GM19467 (cell line): Measurements from ENCODE around the gene SRGAP3.

ENCODE experiments used
- ATAC-seq: cut with Tn5 transposase; IDR thresholded peaks from one replicate; pipeline ENCODE4 v1.9.1; 2021; ENCODE audit warnings: mild to moderate bottlenecking, moderate library complexity; ENCODE audit not compliant: unreplicated experiment

SRGAP3 gene

DNA sequence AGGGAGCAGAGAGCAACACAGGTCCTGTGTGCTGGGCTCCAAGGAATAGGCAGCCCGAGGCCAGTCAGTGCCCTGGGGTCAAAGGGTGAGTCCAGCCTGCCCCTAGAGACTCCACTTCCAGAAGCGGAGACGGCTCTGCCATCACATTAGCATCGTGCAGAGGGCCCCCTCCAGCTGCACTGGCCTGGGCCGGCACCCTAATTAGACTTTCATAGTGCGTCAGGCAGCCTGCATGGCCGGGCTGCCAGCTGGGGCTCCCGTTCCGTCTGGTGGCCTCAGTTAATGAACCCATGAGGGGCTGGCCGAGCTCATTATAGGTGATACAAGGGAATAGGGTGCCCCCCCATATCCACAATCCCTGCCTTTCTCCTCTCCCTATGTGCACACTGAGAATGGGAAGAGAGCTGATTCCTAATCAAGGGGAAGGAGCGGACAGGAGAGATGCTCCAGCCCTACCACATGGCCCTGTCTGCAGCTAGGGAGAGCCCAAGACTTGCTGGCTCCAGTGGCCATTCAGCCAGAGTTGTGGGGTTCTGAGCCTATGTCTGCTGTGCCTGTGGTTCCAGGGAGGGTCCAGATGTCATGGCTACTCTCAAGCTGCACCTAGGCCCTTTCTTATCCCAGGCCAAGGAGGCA lies 128.0 kb downstream of the SRGAP3 start:
- no peak for ATAC-seq

DNA sequence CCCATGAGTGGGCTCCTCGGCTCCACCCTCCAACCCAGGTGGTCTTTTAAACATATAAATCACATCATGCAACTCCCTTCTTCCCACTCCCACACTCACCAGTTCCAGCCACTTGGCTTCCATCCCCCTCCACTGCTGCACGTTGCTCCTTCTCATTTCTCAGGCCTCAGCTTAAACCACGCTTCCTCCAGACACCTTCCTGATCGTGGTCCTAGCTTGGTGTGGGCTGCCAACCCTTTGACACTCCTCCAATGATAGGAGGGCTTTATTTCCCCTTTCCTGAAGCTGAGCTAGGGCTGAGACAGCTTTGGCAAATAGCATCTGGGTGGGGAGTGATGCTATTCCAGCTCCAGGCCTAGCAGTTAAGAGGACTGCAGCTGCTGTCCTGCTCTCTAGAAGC lies 130.1 kb downstream of the SRGAP3 start:
- ATAC-seq = no peak

DNA sequence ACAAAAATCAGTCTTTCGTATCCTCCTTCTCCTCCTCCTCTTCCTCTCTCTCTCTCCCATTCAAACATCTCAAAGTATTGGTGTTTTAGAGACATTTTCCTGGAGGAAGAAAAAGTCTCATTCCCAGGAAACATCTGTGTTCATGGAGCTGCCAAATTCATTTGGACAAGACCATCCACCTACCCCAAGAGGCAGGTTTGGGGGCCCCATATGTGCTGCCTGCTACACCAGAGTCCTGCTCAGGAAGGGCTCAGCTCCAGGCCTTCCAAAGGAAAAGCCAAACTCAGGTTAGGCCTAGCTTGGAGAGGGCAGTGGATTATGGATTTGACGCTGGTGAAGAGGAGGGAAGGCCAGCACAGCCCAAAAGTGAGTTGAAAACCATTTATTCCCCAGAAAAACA lies 131.2 kb downstream of the SRGAP3 start:
- no peak for ATAC-seq

DNA sequence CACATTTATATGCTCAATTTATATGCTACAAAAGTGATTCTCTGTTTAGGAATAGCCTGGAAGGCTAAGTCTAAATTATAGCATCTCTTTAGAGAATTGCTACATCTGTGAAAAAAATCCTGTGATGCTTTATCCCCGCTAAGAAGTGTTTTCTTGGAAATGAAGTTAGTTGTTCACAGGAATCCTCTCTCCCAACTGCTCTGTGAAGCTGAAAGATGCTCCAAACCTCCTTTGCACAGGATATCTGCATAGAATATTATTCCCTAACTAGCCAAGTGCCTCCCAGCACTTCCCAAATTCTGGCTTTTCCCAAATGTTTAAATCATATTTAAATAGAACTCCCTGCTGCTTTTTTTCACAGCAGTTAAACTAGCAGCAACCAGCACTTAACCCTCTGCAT lies 132.2 kb downstream of the SRGAP3 start:
- ATAC-seq = no peak

DNA sequence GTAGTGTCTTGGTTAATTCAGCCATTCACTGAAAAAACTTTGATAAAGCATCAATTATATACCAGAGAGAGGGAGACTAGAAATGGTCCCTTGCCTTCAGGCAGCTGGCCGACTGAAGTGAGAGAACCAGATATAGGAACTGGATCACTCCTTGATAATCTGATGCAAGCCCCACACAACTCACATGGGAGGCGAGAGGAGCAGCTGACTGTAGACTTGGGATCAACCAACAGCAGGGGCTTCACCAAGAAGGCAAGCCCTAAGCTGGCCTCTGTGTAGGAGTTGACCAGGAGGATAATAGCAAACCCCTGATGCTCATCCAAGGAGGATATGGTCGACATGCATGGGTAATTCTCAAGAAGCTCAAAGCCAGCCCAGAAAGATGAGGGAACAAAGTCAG lies 133.1 kb downstream of the SRGAP3 start:
- ATAC-seq = no peak

DNA sequence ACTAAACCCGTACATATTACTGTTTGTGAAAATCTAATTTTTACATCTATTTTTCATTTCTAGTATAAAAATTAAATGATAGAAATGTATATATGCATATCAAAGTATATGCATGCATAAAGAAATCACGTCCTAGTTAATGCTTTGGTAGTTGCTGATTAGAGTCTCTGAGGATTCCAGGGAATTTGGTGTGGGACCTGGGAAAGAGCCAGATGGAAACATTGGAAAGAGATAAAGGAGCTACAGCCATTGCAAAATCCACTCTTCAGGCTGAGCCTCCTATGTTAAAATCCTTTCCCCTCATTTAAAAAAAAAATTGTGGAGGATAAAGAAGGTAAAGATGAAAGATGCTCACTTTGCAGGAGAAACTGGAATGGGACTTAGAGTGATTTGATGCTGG lies 134.1 kb downstream of the SRGAP3 start:
- ATAC-seq = no peak

DNA sequence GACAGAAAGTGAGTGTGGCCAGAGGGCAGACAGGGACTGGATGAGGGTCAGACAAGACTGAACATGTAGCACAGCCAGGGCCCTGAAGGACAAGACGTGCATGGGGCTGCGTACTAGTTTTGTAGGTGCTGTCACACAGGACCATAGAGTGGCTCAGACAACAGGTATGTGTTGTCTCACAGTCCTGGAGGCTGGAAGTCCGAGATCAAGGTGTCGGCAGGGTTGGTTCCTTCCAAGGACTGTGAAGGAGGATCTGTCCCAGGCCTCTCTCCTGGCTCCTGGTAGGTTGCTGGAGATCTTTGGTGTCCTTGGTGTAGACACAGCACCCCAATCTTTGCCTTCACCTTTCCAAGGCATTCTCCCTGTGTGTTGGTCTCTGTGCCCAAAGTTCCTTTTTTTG lies 136.4 kb downstream of the SRGAP3 start:
- ATAC-seq = no peak

DNA sequence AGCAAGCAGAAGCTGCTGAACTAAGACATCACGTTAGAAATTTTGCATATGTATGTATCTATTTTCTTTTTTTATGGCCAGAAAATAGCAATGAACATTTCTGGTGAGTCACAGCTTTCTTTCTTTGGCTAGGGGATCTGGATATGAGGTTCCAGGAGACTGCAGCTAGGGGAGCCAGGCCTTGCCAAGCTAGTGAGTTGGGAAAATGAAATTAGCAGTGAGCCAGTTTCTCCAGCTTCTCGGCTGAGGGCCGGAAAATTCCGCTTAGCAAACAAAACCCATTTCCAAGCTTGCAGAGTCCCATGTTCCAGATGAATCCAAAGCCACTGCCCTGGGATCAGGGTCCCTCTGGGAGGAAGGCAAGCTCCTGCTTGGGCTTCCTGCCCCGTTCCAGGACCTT lies 137.6 kb downstream of the SRGAP3 start:
- no peak for ATAC-seq

DNA sequence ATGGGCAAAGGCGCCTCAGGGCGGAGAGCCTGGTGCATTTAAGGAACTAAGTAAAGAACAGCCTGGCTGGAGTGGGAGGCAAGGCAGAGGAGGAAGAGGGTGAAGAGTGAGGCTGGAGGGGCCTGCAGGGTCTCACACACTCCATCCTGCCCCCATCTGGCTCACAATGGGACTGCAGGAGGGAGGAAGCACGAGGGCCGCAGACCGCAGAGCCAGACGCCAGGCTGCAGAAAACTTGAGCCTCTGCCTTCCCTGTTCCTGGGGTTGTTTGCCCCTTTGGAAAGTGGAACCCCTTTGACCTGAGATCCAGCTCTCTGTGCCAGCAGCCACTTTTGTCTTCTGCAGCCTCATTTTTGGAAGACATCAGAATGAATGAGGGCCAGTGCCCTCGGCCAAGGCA lies 138.0 kb downstream of the SRGAP3 start:
- ATAC-seq = no peak

DNA sequence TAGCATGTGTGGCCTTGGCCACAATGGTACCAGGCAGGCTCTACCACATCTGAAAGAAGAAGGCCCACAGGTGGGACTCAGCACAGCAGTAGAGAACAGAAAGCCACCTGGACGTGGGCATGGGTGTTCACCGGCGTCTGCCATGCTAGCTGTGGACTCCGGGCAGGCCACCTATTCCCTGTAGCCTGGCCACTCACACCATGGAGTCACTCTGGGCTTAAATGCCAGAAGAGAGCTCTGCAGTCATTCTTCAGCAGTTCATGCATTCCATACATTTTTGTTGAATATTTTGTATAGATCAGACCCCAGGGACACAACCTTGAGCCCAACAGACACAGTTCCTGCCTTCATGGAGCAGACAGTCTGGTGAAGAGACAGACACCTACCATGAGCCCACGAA lies 138.6 kb downstream of the SRGAP3 start:
- no peak for ATAC-seq

DNA sequence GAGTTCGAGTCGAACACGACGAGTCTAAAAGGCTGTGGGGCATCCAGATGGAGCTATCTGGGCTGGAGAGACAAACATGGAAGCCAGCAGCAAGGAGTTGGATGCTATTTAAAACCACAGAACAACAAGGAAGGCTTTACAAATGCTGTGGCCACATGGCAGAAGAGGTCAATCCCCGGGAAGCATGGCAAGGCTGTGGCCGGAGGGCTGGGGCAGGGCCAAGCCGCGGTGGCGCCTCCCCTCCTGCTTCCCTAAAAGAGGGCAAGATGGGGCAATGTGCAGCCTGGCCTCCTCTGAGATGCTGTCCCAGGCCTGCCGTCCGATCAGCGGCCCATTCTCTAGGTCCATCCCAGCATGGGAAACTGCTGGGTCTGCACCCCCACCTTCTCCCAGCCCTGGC lies 139.1 kb downstream of the SRGAP3 start:
- ATAC-seq = no peak

DNA sequence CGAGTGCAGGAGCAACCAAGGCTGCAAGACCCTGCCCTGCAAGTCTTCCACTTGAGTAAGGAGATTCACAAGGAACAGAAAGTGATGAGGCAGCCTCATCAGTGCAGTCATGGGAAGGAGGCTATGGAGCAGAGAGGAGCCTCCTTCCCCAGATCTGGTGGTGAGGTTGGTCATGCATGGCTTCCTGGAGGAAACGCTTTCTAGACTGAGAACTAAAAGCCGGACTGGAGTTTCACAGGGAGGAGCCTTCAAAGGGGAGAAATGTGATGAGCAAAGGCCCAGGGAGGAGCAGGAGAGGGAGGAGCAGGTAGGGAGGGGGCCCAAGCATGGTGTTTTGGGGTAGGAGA lies 139.9 kb downstream of the SRGAP3 start:
- no peak for ATAC-seq

DNA sequence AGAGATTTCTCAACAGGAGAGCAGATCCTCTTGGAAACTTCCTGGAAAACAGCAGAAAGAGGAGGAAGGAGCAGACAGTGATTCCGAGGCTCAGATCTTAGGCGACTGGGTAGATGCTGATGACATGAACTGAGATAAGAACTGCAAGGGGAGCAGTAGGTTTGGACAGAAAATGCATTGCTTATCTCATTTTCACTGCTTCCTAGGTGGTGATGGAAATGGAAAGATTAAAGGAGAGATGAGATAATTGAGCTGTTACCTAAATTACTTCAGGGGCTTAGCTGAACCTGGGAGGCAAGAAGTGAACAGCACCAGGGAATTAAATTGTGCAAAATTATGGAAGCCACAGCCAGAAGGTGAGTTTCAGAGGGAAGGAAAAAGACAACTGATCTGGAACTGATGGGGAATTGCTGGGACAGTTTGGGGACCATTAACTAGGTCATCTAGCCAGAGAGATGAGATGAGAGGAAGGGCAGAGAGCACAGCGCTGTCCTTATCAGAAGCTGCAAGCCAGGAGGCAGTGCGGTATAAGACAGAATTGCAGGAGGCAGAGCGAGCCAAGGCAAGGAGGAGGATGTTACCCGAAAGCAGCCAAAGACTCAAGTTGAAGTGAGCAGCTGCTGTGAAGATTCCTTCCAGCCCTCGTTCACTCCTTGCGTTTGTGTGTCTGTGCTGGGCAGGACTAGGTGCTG lies 140.4 kb downstream of the SRGAP3 start:
- no peak for ATAC-seq

DNA sequence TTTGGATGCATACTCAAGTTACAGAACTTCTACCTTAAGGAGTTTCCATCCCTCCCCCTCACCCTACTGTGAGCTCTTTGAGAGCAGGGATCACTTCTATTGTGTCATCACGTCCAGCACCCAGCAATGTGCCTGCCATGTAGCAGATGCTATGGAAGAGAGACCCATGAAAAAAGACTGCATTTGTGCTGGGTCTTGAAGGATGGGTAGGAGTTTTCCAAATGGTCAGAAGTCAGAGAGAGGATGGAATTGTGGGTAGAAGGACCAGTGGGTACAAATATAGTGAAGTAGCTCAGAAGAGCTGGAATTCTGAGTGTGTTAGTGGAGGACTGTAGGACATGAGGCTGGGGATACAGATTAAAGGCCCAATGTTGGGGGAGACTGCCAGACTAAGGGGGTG lies 141.7 kb downstream of the SRGAP3 start:
- ATAC-seq = no peak

DNA sequence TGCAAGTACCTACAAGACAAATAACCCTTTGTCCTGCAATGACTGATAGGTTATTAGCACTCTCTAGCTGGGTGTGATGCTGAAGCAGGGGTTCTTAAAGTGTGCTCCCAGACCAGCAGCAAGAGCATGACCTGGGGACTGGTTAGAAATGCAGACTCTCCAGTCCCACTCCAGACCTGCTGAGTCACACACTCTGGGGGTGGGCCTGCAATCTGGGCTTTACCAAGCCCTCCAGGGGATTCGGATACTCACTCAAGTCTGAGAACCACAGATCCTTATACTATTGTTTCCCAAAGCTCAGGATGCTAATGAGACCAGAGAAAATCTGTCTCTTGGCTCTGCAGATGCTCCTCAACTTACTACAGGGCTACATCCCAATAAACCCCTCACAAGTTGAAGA lies 144.0 kb downstream of the SRGAP3 start:
- no peak for ATAC-seq

DNA sequence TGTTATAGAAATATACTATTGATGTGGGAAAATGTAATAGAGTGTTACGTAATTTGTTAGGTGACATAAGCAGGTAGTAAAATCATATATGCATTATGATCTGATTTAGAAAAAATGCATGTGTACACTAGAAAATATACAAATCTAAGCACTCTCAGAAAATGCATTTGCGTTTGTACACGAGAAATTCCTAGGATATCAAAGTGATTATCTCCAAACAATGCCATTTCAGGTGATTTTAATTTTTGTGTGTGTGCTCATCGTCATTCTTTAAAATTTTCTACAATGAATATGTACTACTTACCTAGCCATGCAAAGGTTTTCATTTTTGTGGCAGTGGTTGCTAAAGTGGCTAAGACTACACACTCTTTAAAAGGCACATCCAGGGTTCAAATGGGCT lies 145.3 kb downstream of the SRGAP3 start:
- no peak for ATAC-seq

DNA sequence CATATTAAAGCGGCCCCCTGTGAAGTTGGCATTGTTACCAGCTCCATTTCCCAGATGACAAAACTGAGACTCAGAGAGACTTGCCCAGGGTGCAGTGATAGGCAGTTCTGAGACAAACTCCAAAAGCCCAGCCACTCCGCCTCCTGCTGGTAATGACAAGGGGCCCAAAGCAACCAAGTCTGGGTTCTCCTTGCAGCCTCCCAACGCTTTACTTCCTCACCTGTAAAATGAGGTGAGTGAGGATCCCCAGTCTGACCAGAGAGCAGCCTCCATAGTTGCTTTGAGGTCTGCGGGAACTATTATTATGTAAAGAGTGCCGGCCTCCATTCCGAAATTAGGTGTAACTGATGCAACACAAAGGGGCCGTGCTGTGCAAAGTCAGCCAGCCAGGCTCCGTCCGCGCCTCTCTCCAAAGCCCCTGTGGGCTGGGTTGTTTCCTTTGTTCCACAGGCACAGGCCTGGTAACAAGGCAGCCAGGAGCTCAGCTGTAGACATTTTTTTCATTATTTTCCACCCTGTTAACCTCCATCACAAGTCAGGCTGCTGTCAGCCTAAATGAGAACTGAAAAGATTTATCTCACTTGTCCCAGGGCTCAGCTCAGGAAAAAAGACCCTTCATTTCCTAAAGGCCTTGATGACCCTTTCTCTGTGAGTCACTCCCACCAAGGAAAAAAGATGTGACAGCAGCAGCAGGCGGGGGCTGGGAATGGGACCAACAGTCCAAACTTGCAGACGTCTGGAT lies 147.0 kb downstream of the SRGAP3 start:
- ATAC-seq = no peak

DNA sequence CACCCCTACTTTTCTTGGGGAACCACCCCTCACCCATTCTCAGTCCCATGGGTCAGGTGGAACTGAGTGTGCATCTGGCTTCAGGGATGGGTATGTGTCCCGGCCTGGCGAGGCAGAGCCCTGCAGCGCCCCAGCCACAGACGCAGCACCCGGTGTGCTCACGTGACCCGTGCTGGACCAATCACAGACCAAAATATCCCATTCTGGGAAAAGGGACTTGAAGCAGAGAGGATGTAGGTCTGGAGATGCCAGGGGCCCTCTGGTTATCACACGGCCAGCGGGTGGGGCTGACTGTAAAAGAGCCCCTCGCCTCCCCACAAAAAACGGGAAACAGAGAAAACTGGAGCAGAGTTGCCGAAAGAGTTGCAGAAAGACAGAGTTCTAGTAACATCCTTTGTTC lies 148.2 kb downstream of the SRGAP3 start:
- ATAC-seq = no peak

DNA sequence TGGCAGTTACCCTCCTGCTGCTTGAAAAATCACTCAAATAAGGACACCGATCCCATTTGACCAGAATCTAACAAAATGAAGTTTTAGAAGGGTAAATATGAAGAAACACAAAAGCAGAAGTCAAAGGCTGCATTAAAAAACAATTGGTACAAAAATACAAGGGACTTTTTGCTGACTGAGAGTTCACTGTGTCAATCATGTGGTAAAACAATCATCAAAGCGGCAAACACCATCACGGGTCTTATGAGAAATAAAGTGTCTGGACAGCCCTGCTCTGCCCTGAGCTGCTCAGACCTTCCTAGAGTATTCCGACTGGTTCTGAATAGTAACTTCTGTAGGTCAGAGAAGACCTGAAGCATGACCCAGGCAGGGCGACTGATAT lies 148.9 kb downstream of the SRGAP3 start:
- no peak for ATAC-seq

DNA sequence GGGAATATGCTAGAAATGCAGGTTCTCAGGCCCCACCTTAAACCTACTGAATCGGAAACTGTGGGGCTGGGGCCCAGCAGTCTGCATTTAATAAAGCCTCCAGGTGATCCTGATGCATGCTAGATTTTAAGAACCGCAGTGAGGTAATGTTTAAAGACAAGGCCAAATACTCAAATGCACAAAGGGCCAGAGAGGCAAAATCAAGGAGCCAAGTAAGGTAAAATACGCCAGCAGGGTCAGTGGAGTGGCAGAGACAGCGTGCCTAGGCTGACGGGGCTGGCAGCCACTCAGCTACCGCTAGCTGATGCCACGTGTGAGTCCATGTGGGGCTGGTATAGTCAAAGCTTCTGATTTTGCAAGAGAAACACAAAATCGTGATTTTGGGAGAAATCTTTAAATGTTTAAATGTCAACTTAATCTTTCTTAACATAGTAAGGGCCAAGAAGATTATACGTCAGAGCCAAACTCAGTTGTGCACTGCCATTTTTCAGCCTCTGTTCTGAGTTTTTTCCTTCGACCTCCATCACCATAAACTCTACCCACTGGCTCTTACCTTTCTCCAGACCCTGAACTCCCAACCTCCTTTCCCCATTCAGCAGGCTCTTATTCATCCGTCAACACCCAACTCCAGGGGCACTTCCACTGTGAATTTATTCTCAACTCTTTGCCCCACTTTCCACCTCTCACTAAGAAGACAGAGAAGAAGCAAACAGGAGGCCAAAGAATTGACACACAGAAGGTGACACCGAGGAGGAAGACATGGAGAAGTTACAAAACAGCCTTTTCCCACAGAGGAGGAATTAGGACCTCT lies 149.5 kb downstream of the SRGAP3 start:
- no peak for ATAC-seq
